Ishikawa (cell line): ENCODE measurements around the gene COA7.

ENCODE experiments used
- EP300 ChIP-seq: IDR thresholded peaks from 2 replicates; pipeline ENCODE4 v1.6.1; 2012; ENCODE audit warnings: borderline replicate concordance
- MAX ChIP-seq: IDR thresholded peaks from 2 replicates; pipeline ENCODE4 v1.6.1; 2012
- TEAD4 ChIP-seq: IDR thresholded peaks from 2 replicates; pipeline ENCODE4 v1.6.1; 2012

- TF ChIP-seq EP300 (no peak), MAX (no peak), TEAD4 (no peak)
Observed at GRCh38 chr1:52680353-52680752, 17.8 kb downstream of the COA7 start.
